Left renal pelvis (tissue), 4 donors: ENCODE data around the gene FAM90A26. TPM values are rescaled to one million over a fixed set of nuclear protein-coding genes. Genes with fewer than 3 reads are reported as not detected.
"Not testable (repeated sequence)": the region's sequence is repeated elsewhere in the genome, so short reads cannot be mapped to it uniquely, and the experiment has no call there.

Source experiments
- DNase-seq, 4 donors: peaks; one replicate each; pipeline ENCODE4 v3.0.0-alpha.2; 2013; ENCODE audit warnings: low read depth in 4 of 4, low spot score in 3 of 4
- polyA plus RNA-seq, 4 donors: library from polyadenylated mRNA; unstranded; fragments of 120-200 nt; gene quantifications; one replicate each; pipeline ENCODE4 v1.2.1, GENCODE V29; 2013; ENCODE audit not compliant: insufficient read length in 4 of 4

The FAM90A26 gene
- polyA plus RNA-seq, 4 donors, result 0.06 TPM; not detected in 3

DNA sequence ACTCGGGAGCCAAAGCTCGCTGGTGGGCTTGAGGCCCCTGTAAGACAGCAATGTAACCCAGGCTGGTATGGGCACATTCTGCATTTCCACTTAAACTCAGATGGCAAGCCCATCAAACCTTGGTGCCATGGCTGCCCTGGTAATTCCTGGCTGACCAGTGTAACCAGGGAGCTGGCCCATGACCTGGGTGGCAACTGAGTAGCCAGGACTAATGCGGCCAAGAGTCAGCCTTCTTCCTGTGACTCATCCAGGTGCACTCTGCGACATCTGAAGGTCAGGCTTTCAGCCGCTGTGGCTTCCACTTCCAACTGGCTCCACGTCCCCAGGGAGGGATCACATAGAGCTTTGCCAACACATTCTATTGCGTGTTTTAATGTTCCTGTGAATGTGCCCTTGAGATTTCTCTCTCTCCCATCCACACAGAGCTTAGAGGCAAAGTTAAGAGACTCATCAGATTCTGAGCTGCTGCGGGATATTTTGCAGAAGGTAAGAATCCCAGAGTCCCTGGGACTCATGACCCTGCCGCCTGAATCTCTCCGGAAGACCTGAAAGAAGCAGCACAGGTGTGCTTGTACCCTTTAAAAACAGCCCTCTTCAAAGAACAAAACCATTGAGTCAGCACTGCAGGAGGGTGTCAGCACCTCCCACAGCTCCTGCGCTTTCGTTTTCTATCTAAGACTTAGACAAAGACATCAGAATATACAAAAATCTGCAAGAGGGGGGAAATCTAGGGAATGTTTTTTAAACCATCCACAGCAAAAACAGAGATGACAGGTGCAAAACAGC lies 14.9 kb upstream of the FAM90A26 start:
- DNase-seq, result not testable (repeated sequence)

GRCh38 chr4:9158392-9158791 lies 11.8 kb upstream of the FAM90A26 start:
- not testable (repeated sequence) for DNase-seq

- DNase-seq, result not testable (repeated sequence)
Measured at GRCh38 chr4:9160046-9160445, 10.2 kb upstream of the FAM90A26 start.

DNA sequence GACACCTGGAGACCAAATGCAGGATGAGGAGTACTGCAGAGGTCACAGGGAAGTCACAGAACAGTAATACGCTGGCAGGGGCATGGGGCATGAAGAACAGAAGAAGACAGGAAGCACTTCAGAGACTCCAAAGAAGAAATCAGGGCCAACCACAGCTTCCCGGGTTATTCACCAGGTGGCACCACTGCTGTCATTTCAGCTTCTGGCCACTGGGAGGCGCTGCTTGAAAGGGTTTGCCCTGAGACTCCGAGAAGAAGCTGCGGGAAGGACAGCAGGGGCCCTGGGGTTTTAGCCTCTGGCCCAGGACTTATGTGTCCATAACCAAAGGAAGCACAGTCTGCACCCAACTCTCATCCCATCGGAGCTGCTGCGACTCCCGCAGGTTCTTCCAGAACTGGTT lies 4.2 kb upstream of the FAM90A26 start:
- not testable (repeated sequence) for DNase-seq

DNA sequence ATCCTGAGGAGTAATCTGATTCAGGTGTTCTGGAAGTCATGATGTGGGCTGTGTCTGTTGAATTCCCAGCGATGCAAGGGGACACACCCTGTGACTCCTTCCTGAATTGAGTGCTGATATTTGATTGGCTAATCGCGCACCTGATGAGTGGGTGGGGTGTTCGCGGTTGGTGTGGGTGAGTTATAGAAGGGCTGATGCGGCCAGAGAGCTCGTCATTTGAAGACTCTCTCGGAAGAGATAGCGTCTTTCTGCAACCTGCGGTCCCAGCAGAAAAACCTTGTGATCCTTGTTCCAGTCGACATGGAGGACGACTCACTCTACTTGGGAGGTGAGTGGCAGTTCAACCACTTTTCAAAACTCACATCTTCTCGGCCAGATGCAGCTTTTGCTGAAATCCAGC lies 40.1 kb downstream of the FAM90A26 start, which contains the start of gene USP17L10:
Gene USP17L10 (plus strand): TSS at position 301 of the 400 bp plus-strand sequence. CDS start 0 bp downstream, at position 301.
- DNase-seq, result not testable (repeated sequence)

DNA sequence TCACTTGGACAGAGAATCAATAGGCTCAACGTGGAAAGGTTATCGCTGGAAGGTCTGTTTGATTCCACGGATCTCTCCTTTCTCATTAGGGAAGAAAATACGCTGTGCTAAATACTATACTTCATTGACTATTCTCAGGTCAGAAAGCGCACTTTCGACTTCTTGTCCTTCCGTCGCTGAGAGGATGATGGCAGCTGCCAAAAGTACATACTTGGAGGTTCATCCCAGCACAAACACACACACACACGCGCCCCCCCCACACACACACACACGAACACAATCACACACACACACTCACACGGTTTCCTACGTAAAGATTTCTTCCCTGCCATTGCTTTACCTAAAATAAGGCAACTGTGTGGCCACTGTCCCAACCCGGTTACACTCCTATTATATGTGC lies 44.5 kb downstream of the FAM90A26 start:
- DNase-seq, result not testable (repeated sequence)

DNA sequence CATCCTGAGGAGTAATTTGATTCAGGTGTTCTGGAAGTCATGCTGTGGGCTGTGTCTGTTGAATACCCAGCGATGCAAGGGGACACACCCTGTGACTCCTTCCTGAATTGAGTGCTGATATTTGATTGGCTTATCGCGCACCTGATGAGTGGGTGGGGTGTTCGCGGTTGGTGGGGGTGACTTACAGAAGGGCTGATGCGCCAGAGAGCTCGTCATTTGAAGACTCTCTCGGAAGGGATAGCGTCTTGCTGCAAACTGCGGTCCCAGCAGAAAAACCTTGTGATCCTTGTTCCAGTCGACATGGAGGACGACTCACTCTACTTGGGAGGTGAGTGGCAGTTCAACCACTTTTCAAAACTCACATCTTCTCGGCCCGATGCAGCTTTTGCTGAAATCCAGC lies 44.9 kb downstream of the FAM90A26 start, which contains the start of gene USP17L11:
Gene USP17L11 (plus strand): TSS at position 301 of the 400 bp plus-strand sequence. CDS start 0 bp downstream, at position 301.
- DNase-seq, result not testable (repeated sequence)

DNA sequence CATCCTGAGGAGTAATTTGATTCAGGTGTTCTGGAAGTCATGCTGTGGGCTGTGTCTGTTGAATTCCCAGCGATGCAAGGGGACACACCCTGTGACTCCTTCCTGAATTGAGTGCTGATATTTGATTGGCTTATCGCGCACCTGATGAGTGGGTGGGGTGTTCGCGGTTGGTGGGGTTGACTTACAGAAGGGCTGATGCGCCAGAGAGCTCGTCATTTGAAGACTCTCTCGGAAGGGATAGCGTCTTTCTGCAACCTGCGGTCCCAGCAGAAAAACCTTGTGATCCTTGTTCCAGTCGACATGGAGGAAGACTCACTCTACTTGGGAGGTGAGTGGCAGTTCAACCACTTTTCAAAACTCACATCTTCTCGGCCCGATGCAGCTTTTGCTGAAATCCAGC lies 49.6 kb downstream of the FAM90A26 start, which contains the start of gene USP17L12:
Gene USP17L12 (plus strand): TSS at position 301 of the 400 bp plus-strand sequence. CDS start 0 bp downstream, at position 301.
- DNase-seq, result not testable (repeated sequence)

GRCh38 chr4:9224596-9224995 lies 54.4 kb downstream of the FAM90A26 start, which contains the start of gene USP17L13:
USP17L13 (plus strand) TSS chr4:9224896; CDS start chr4:9224896, 0 bp downstream.
- DNase-seq, result not testable (repeated sequence)

Other genes with a start within 250 kb of the FAM90A26 start
- not detected for gene USP17L10, start 40.2 kb downstream of the FAM90A26 start, polyA plus RNA-seq
- gene USP17L11, start 45.0 kb downstream of the FAM90A26 start, polyA plus RNA-seq, result not detected
- not detected for gene USP17L12, start 49.7 kb downstream of the FAM90A26 start, polyA plus RNA-seq
- not detected for gene USP17L13, start 54.5 kb downstream of the FAM90A26 start, polyA plus RNA-seq
- gene USP17L15, start 64.0 kb downstream of the FAM90A26 start, polyA plus RNA-seq, result not detected
- gene USP17L17, start 73.5 kb downstream of the FAM90A26 start, polyA plus RNA-seq, result not detected
- gene USP17L18, start 78.2 kb downstream of the FAM90A26 start, polyA plus RNA-seq, result not detected
- not detected for gene USP17L19, start 83.0 kb downstream of the FAM90A26 start, polyA plus RNA-seq
- not detected for gene USP17L20, start 87.7 kb downstream of the FAM90A26 start, polyA plus RNA-seq
- not detected for gene USP17L21, start 92.5 kb downstream of the FAM90A26 start, polyA plus RNA-seq
- not detected for gene USP17L22, start 97.2 kb downstream of the FAM90A26 start, polyA plus RNA-seq
- gene USP17L24, start 154.8 kb downstream of the FAM90A26 start, polyA plus RNA-seq, result not detected
- gene USP17L25, start 159.5 kb downstream of the FAM90A26 start, polyA plus RNA-seq, result not detected
- gene USP17L26, start 164.2 kb downstream of the FAM90A26 start, polyA plus RNA-seq, result not detected
- gene USP17L5, start 169.0 kb downstream of the FAM90A26 start, polyA plus RNA-seq, result not detected
- not detected for gene USP17L27, start 173.7 kb downstream of the FAM90A26 start, polyA plus RNA-seq
- gene USP17L28, start 178.5 kb downstream of the FAM90A26 start, polyA plus RNA-seq, result not detected
- gene USP17L29, start 183.2 kb downstream of the FAM90A26 start, polyA plus RNA-seq, result not detected
- not detected for gene USP17L30, start 192.7 kb downstream of the FAM90A26 start, polyA plus RNA-seq